Measurements from ENCODE around the gene LRRC49.

The LRRC49 gene

GRCh38 chr15:70880781-70881180, 11.8 kb upstream of the LRRC49 start:
- no peak for TF ChIP-seq CTCF (IDR thresholded peaks at IDR 0.05; ENCODE audit: insufficient read depth, low read length, poor library complexity, severe bottlenecking)
- Histone ChIP-seq H3K27me3 (replicated peaks; ENCODE audit: control insufficient read depth, insufficient read depth, low read length) (no peaks in the 10 kb centered on the region), H3K36me3 (ENCODE audit: control insufficient read depth, insufficient read depth, low read length) (no peaks in the 10 kb centered on the region), H3K4me3 (replicated peaks; ENCODE audit: low read depth, low read length) (no peak overlapping the region)
- no peak for DNase-seq (ENCODE audit: extremely low read depth, insufficient read length)

- no peak overlapping the region for H3K4me3 ChIP-seq (replicated peaks; ENCODE audit: low read depth, low read length)
- no peaks in the 10 kb centered on the region for H3K27me3 ChIP-seq (replicated peaks; ENCODE audit: control insufficient read depth, insufficient read depth, low read length)
- DNase-seq (ENCODE audit: extremely low read depth, insufficient read length) = no peak
- TF ChIP-seq CTCF (IDR thresholded peaks at IDR 0.05; ENCODE audit: insufficient read depth, low read length, poor library complexity, severe bottlenecking) = no peak
- no peaks in the 10 kb centered on the region for H3K36me3 ChIP-seq (ENCODE audit: control insufficient read depth, insufficient read depth, low read length)
These were observed 10.3 kb upstream of the LRRC49 start for GRCh38 chr15:70882361-70882760.

DNA sequence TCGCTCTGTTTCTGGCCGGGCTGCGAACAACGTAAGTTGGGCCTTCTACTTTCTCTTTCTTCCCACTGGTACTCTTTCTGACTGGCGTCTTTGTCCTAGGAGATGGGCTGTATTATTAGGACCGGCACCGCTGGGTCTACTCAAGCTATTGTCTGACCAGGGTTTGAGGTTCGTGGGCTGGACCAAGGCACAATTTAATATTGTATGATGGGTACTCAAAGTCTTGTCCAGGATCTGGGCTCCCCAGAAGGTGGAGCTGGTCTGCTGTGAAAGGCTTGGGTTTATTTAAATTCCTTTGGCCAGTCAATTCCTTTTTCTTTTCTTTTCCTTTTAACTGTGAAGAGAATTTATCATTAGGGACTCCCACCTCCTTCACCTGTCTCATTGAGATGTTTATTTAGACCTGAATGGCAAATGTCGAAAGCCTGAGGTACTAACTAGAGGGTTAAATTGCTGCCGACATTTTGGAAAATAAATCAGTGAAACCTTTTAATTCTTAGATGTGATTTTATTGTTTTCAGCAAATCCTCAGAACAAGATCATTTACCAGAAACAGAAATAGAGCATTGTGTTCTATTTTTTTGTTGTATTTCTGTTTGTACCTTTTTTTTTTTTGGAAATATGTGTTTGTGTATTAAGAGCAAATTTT, 410 bp downstream of the LRRC49 start:
- Histone ChIP-seq H3K27me3 (replicated peaks; ENCODE audit: control insufficient read depth, insufficient read depth, low read length) (no peaks in the 10 kb centered on the region), H3K36me3 (ENCODE audit: control insufficient read depth, insufficient read depth, low read length) (no peaks in the 10 kb centered on the region), H3K4me3 (replicated peaks; ENCODE audit: low read depth, low read length) (peak overlapping the region; percentile 80)
- no peak for DNase-seq (ENCODE audit: extremely low read depth, insufficient read length)
- peak; percentile 56 for TF ChIP-seq CTCF (IDR thresholded peaks at IDR 0.05; ENCODE audit: insufficient read depth, low read length, poor library complexity, severe bottlenecking)

GRCh38 chr15:70902107-70902506, 9.5 kb downstream of the LRRC49 start:
- TF ChIP-seq CTCF (IDR thresholded peaks at IDR 0.05; ENCODE audit: insufficient read depth, low read length, poor library complexity, severe bottlenecking) = no peak
- no peaks in the 10 kb centered on the region for H3K36me3 ChIP-seq (ENCODE audit: control insufficient read depth, insufficient read depth, low read length)
- no peak overlapping the region for H3K4me3 ChIP-seq (replicated peaks; ENCODE audit: low read depth, low read length)
- no peak for DNase-seq (ENCODE audit: extremely low read depth, insufficient read length)
- no peaks in the 10 kb centered on the region for H3K27me3 ChIP-seq (replicated peaks; ENCODE audit: control insufficient read depth, insufficient read depth, low read length)

DNA sequence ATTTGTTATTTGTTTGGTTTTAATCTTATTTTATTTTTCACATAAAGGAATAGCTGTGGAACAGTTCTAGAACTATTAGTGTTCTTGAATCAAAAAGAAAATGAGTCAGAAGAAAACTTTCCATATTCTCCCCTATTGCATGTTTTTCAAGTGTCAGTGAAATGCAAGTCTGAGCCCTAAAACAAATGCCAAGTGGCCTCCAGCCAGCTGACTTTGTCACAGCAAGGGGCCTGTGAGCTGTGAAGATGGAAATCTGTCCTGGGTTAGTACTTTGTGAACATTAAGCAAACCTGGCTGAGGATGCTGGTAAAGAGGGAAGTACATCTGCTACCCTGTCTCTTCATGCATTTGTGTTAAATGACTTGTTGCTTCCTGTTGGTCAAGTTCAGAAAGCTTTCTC, 14.2 kb downstream of the LRRC49 start:
- no peaks in the 10 kb centered on the region for H3K36me3 ChIP-seq (ENCODE audit: control insufficient read depth, insufficient read depth, low read length)
- no peak for DNase-seq (ENCODE audit: extremely low read depth, insufficient read length)
- H3K27me3 ChIP-seq (replicated peaks; ENCODE audit: control insufficient read depth, insufficient read depth, low read length) = no peaks in the 10 kb centered on the region
- no peak for TF ChIP-seq CTCF (IDR thresholded peaks at IDR 0.05; ENCODE audit: insufficient read depth, low read length, poor library complexity, severe bottlenecking)
- no peak overlapping the region for H3K4me3 ChIP-seq (replicated peaks; ENCODE audit: low read depth, low read length)
